ENCODE results near the gene SULT2A1.
"Not testable (repeated sequence)": the region's sequence is repeated elsewhere in the genome, so short reads cannot be mapped to it uniquely, and the experiment has no call there.

Gene SULT2A1

GRCh38 chr19:47886010-47886559 is at the start of gene SULT2A1:
SULT2A1 (minus strand) TSS chr19:47886315; CDS start chr19:47886257, 58 bp downstream.
- no peak for DNase-seq (ENCODE audit: low read depth in 1 of 2, low spot score in 1 of 2)

GRCh38 chr19:47928581-47928980 is 42.5 kb upstream of the SULT2A1 start:
- DNase-seq (ENCODE audit: low read depth in 1 of 2, low spot score in 1 of 2) = not testable (repeated sequence)

GRCh38 chr19:47920107-47920506 is 34.0 kb upstream of the SULT2A1 start:
- DNase-seq (ENCODE audit: low read depth in 1 of 2, low spot score in 1 of 2) = not testable (repeated sequence)

- DNase-seq (ENCODE audit: low read depth in 1 of 2, low spot score in 1 of 2) = not testable (repeated sequence)
Observed at GRCh38 chr19:47910191-47910590, 24.1 kb upstream of the SULT2A1 start.

GRCh38 chr19:47909350-47909749 is 23.2 kb upstream of the SULT2A1 start:
- DNase-seq (ENCODE audit: low read depth in 1 of 2, low spot score in 1 of 2) = peak; percentile 19 to 47

GRCh38 chr19:47901370-47901769 is 15.3 kb upstream of the SULT2A1 start:
- DNase-seq (ENCODE audit: low read depth in 1 of 2, low spot score in 1 of 2) = no peak

- DNase-seq (ENCODE audit: low read depth in 1 of 2, low spot score in 1 of 2) = no peak
Observed at GRCh38 chr19:47899335-47899734, 13.2 kb upstream of the SULT2A1 start.

- no peak for DNase-seq (ENCODE audit: low read depth in 1 of 2, low spot score in 1 of 2)
Observed at GRCh38 chr19:47897861-47898260, 11.7 kb upstream of the SULT2A1 start.

GRCh38 chr19:47896773-47897172 is 10.7 kb upstream of the SULT2A1 start:
- no peak for DNase-seq (ENCODE audit: low read depth in 1 of 2, low spot score in 1 of 2)

GRCh38 chr19:47896019-47896418 is 9.9 kb upstream of the SULT2A1 start:
- no peak for DNase-seq (ENCODE audit: low read depth in 1 of 2, low spot score in 1 of 2)

GRCh38 chr19:47895165-47895782 is 9.2 kb upstream of the SULT2A1 start:
- no peak for DNase-seq (ENCODE audit: low read depth in 1 of 2, low spot score in 1 of 2)

- DNase-seq (ENCODE audit: low read depth in 1 of 2, low spot score in 1 of 2) = no peak
Observed at GRCh38 chr19:47891923-47892666, 6.0 kb upstream of the SULT2A1 start.

- DNase-seq (ENCODE audit: low read depth in 1 of 2, low spot score in 1 of 2) = no peak
Observed at GRCh38 chr19:47891622-47891922, 5.5 kb upstream of the SULT2A1 start.

- DNase-seq (ENCODE audit: low read depth in 1 of 2, low spot score in 1 of 2) = no peak
Observed at GRCh38 chr19:47890865-47891621, 4.9 kb upstream of the SULT2A1 start.

GRCh38 chr19:47885067-47885463 is 1.1 kb downstream of the SULT2A1 start:
- no peak for DNase-seq (ENCODE audit: low read depth in 1 of 2, low spot score in 1 of 2)

GRCh38 chr19:47882890-47883289 is 3.2 kb downstream of the SULT2A1 start:
- DNase-seq (ENCODE audit: low read depth in 1 of 2, low spot score in 1 of 2) = no peak

GRCh38 chr19:47881757-47882156 is 4.4 kb downstream of the SULT2A1 start:
- no peak for DNase-seq (ENCODE audit: low read depth in 1 of 2, low spot score in 1 of 2)

GRCh38 chr19:47879385-47879784 is 6.7 kb downstream of the SULT2A1 start:
- not testable (repeated sequence) for DNase-seq (ENCODE audit: low read depth in 1 of 2, low spot score in 1 of 2)

GRCh38 chr19:47878906-47879305 is 7.2 kb downstream of the SULT2A1 start:
- DNase-seq (ENCODE audit: low read depth in 1 of 2, low spot score in 1 of 2) = no peak

- no peak for DNase-seq (ENCODE audit: low read depth in 1 of 2, low spot score in 1 of 2)
Observed at GRCh38 chr19:47865166-47865565, 20.9 kb downstream of the SULT2A1 start.

GRCh38 chr19:47863514-47863936 is 22.6 kb downstream of the SULT2A1 start:
- DNase-seq (ENCODE audit: low read depth in 1 of 2, low spot score in 1 of 2) = peak; percentile 74 to 82

GRCh38 chr19:47861630-47862029 is 24.5 kb downstream of the SULT2A1 start:
- DNase-seq (ENCODE audit: low read depth in 1 of 2, low spot score in 1 of 2) = no peak
